ENCODE results near the gene BMP15.

Gene BMP15

GRCh38 chrX:50941638-50942037 lies 31.1 kb downstream of the BMP15 start:
- TF ChIP-seq CTCF (IDR thresholded peaks at IDR 0.05), result peak; percentile 31; the same call in 1 of the 2 replicates

- no peak for TF ChIP-seq CTCF (IDR thresholded peaks at IDR 0.05)
These were observed 31.9 kb downstream of the BMP15 start for GRCh38 chrX:50942471-50942870.

GRCh38 chrX:50952406-50952805 lies 41.9 kb downstream of the BMP15 start:
- no peak for TF ChIP-seq CTCF (IDR thresholded peaks at IDR 0.05)

GRCh38 chrX:50953832-50954231 lies 43.3 kb downstream of the BMP15 start:
- no peak for TF ChIP-seq CTCF (IDR thresholded peaks at IDR 0.05)

- no peak for TF ChIP-seq CTCF (IDR thresholded peaks at IDR 0.05)
These were observed 51.6 kb downstream of the BMP15 start for GRCh38 chrX:50962156-50962555.

GRCh38 chrX:50963842-50964241 lies 53.3 kb downstream of the BMP15 start:
- no peak for TF ChIP-seq CTCF (IDR thresholded peaks at IDR 0.05)

Measured in LNCAP (cell line).